SK-N-SH treated with all-trans-retinoic acid at 6 μM for 48 hours (cell line): Measurements from ENCODE around the gene SERPING1.

Experiments
- ATAC-seq: fragments of 200-7000 bp; cut with Tn5 transposase; 3 replicates; pipeline ENCODE4 v1.9.1; 2020; ENCODE audit warnings: mild to moderate bottlenecking, moderate library complexity
- ARNTL ChIP-seq: fragments of 450-650 bp; formaldehyde crosslinking; IDR thresholded peaks from 2 replicates; pipeline ENCODE4 v1.5.0; 2020; ENCODE audit warnings: low read depth, mild to moderate bottlenecking, moderate library complexity, borderline replicate concordance
- BACH2 ChIP-seq: fragments of 250-450 bp; sonication (Bioruptor Pico); IDR thresholded peaks from 2 replicates; pipeline ENCODE4 v1.9.0; 2021; ENCODE audit warnings: mild to moderate bottlenecking, borderline replicate concordance
- CSDC2 ChIP-seq: fragments of 250-450 bp; sonication (Bioruptor Pico); IDR thresholded peaks from 2 replicates; pipeline ENCODE4 v1.5.0; 2020; ENCODE audit warnings: mild to moderate bottlenecking, moderate library complexity
- ESRRG ChIP-seq: fragments of 250-450 bp; sonication (Bioruptor Pico); IDR thresholded peaks from 2 replicates; pipeline ENCODE4 v1.6.1; 2021; ENCODE audit warnings: mild to moderate bottlenecking
- GLIS3 ChIP-seq: fragments of 250-450 bp; sonication (Bioruptor Pico); IDR thresholded peaks from 2 replicates; pipeline ENCODE4 v1.5.0; 2020; ENCODE audit warnings: mild to moderate bottlenecking, moderate library complexity
- ISL1 ChIP-seq: fragments of 250-450 bp; sonication (Bioruptor Pico); IDR thresholded peaks from 2 replicates; pipeline ENCODE4 v2.1.2; 2022; ENCODE audit warnings: mild to moderate bottlenecking, moderate library complexity
- PPARA ChIP-seq: fragments of 250-450 bp; sonication (Bioruptor Pico); IDR thresholded peaks from 2 replicates; pipeline ENCODE4 v1.5.0; 2020; ENCODE audit warnings: mild to moderate bottlenecking, borderline replicate concordance
- RARB ChIP-seq: fragments of 250-450 bp; sonication (Bioruptor Pico); IDR thresholded peaks from 2 replicates; pipeline ENCODE4 v1.8.0; 2021; ENCODE audit warnings: mild to moderate bottlenecking, moderate library complexity
- SNAI2 ChIP-seq: fragments of 250-450 bp; sonication (Bioruptor Pico); IDR thresholded peaks from 2 replicates; pipeline ENCODE4 v1.5.0; 2020; ENCODE audit warnings: mild to moderate bottlenecking, moderate library complexity
- TCF4 ChIP-seq: fragments of 250-450 bp; sonication (Bioruptor Pico); IDR thresholded peaks from 2 replicates; pipeline ENCODE4 v1.8.0; 2021; ENCODE audit warnings: mild to moderate bottlenecking, moderate library complexity, borderline replicate concordance
- TOX ChIP-seq: fragments of 250-450 bp; sonication (Bioruptor Pico); IDR thresholded peaks from 2 replicates; pipeline ENCODE4 v1.8.0; 2021; ENCODE audit warnings: mild to moderate bottlenecking, moderate library complexity, borderline replicate concordance
- ZC3H10 ChIP-seq: fragments of 250-450 bp; sonication (Bioruptor Pico); IDR thresholded peaks from 2 replicates; pipeline ENCODE4 v1.5.1; 2021; ENCODE audit warnings: mild to moderate bottlenecking, moderate library complexity
- ZFP3 ChIP-seq: fragments of 250-450 bp; sonication (Bioruptor Pico); IDR thresholded peaks from 2 replicates; pipeline ENCODE4 v1.5.0; 2020; ENCODE audit warnings: mild to moderate bottlenecking, moderate library complexity
- ZFP30 ChIP-seq: fragments of 450-650 bp; formaldehyde crosslinking; IDR thresholded peaks from 2 replicates; pipeline ENCODE4 v1.5.0; 2022; ENCODE audit warnings: mild to moderate bottlenecking, moderate library complexity
- ZNF565 ChIP-seq: fragments of 450-650 bp; formaldehyde crosslinking; conservative IDR thresholded peaks from 2 replicates; pipeline ENCODE4 v1.5.0; 2020; ENCODE audit warnings: low read depth, mild to moderate bottlenecking, moderate library complexity
- ZNF70 ChIP-seq: fragments of 450-650 bp; formaldehyde crosslinking; IDR thresholded peaks from 2 replicates; pipeline ENCODE4 v1.5.0; 2020; ENCODE audit warnings: mild to moderate bottlenecking, moderate library complexity
- ZNF8 ChIP-seq: fragments of 450-650 bp; formaldehyde crosslinking; IDR thresholded peaks from 2 replicates; pipeline ENCODE4 v1.5.0; 2020; ENCODE audit warnings: mild to moderate bottlenecking, moderate library complexity
- TF ChIP-seq, protein P1 (sequence below): fragments of 250-450 bp; sonication (Bioruptor Pico); IDR thresholded peaks from 2 replicates; pipeline ENCODE4 v1.5.0; 2020; ENCODE audit warnings: mild to moderate bottlenecking, moderate library complexity
- TF ChIP-seq, protein P2 (sequence below): fragments of 250-450 bp; sonication (Bioruptor Pico); IDR thresholded peaks from 2 replicates; pipeline ENCODE4 v1.5.1; 2020; ENCODE audit warnings: low read depth, mild to moderate bottlenecking, moderate library complexity
- TF ChIP-seq, protein P3 (sequence below): fragments of 250-450 bp; sonication (Bioruptor Pico); IDR thresholded peaks from 2 replicates; pipeline ENCODE4 v1.8.0; 2021; ENCODE audit warnings: low read depth, mild to moderate bottlenecking, moderate library complexity, borderline replicate concordance
- TF ChIP-seq, protein P4 (sequence below): fragments of 250-450 bp; sonication (Bioruptor Pico); IDR thresholded peaks from 2 replicates; pipeline ENCODE4 v1.8.0; 2020; ENCODE audit warnings: mild to moderate bottlenecking, moderate library complexity, borderline replicate concordance
- TF ChIP-seq, protein P5 (sequence below): fragments of 250-450 bp; sonication (Bioruptor Pico); IDR thresholded peaks from 2 replicates; pipeline ENCODE4 v1.5.1; 2021; ENCODE audit warnings: mild to moderate bottlenecking, moderate library complexity

The SERPING1 gene

DNA sequence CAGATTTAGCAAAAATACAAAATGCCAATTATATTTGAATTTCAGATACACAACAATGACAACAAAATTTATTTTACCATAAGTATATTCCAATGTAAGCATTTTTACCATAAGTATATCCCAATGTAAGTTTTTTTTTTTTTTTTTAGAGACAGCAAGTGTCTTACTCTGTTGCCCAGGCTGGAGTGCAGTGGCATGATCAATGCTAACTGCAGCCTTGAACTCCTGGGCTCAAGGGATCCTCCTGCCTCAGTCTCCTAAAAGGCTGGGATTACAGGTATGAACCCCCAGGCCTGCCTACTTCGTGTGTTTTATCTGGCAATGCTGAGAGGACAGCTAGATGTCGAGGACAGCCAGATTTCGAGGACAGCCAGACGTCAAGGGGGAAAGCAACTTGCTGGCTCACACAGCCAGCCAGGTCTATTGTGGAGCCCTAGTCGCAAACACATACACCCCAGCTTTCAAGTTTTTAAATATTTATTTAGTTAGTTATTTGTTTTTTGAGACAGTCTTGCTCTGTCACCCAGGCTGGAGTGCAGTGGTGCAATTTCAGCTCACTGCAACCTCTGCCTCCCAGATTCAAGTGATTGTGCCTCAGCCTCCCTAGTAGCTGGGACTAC lies 1.1 kb upstream of the SERPING1 start:
- ATAC-seq = no peak
- no peak for TF ChIP-seq ZNF565 (CRISPR knock-in tag)
- TF ChIP-seq, protein P1, sequence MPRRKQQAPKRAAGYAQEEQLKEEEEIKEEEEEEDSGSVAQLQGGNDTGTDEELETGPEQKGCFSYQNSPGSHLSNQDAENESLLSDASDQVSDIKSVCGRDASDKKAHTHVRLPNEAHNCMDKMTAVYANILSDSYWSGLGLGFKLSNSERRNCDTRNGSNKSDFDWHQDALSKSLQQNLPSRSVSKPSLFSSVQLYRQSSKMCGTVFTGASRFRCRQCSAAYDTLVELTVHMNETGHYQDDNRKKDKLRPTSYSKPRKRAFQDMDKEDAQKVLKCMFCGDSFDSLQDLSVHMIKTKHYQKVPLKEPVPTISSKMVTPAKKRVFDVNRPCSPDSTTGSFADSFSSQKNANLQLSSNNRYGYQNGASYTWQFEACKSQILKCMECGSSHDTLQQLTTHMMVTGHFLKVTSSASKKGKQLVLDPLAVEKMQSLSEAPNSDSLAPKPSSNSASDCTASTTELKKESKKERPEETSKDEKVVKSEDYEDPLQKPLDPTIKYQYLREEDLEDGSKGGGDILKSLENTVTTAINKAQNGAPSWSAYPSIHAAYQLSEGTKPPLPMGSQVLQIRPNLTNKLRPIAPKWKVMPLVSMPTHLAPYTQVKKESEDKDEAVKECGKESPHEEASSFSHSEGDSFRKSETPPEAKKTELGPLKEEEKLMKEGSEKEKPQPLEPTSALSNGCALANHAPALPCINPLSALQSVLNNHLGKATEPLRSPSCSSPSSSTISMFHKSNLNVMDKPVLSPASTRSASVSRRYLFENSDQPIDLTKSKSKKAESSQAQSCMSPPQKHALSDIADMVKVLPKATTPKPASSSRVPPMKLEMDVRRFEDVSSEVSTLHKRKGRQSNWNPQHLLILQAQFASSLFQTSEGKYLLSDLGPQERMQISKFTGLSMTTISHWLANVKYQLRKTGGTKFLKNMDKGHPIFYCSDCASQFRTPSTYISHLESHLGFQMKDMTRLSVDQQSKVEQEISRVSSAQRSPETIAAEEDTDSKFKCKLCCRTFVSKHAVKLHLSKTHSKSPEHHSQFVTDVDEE (CRISPR knock-in tag) = no peak
- TF ChIP-seq, all 23 proteins: peak for 0

DNA sequence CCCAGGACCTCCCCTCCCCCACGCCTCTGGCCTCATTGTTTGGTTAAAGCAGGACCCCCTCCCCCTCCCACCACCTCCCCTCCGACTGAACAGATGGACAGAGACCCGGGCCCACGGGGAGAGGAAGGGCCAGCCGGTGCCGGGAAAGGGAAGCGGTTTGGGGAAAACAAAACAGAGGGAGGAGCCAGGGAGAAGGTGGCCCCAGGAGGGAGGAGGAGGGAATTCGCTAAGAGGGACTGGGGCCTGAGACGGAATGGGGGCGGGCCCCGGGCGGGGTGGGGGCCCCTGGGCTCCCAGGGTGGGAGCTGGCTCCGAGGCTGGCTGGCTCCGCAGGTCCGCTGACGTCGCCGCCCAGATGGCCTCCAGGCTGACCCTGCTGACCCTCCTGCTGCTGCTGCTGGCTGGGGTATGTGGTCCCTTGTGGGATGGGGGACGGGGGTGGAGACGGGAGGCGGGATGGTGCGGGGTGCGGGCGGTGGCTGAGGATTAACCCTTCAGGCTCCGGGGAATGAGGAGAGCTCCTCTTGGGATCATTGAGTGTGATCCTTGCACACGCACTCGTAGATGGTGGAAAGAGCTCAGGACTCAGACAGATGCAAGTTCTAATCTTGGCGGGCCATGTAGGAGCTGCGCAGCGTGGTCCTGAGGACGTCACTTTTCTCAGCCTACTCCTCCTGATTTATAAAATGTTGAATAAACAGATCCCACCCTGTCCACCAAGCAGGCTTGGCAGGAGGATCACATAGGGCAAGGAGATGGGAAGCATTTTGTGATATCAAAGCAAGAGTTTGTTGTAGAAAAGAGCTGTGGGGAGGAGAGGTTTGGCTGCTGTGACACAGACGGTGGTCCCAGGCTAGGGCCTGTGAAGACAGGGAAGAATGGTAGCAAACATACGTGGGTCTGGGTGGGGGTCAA lies 688 bp downstream of the SERPING1 start:
- TF ChIP-seq ZFP3 (no peak), RARB (CRISPR knock-in tag) (no peak), ESRRG (CRISPR knock-in tag) (no peak), ARNTL (CRISPR knock-in tag) (no peak), ZFP30 (CRISPR knock-in tag) (no peak), ZC3H10 (CRISPR knock-in tag) (no peak), TOX (CRISPR knock-in tag) (no peak), SNAI2 (CRISPR knock-in tag) (no peak), CSDC2 (no peak)
- TF ChIP-seq, protein P2, sequence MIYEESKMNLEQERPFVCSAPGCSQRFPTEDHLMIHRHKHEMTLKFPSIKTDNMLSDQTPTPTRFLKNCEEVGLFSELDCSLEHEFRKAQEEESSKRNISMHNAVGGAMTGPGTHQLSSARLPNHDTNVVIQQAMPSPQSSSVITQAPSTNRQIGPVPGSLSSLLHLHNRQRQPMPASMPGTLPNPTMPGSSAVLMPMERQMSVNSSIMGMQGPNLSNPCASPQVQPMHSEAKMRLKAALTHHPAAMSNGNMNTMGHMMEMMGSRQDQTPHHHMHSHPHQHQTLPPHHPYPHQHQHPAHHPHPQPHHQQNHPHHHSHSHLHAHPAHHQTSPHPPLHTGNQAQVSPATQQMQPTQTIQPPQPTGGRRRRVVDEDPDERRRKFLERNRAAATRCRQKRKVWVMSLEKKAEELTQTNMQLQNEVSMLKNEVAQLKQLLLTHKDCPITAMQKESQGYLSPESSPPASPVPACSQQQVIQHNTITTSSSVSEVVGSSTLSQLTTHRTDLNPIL = no peak
- TF ChIP-seq, all 23 proteins: peak for 0
- ATAC-seq = peak; percentile 88

DNA sequence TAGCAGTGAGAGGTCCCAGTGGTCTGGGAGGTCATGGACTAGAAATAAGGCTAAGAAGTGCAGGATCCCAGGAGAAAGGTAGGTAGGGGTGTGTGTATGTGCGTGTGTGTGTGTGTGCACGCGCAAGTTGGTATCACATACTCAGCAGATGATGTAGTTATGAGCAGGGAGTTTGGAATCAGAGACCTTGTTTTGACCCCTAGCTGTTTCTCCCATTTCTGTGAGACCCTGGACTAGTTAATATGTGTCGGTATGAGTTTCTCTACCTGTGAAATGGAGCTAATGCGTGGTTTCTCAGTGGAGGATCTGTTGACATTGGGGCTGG lies 1.3 kb downstream of the SERPING1 start:
- TF ChIP-seq, protein P1 (CRISPR knock-in tag) = no peak
- no peak for TF ChIP-seq CSDC2
- TF ChIP-seq ZFP30 (CRISPR knock-in tag) = no peak
- no peak for TF ChIP-seq ZNF70 (CRISPR knock-in tag)
- no peak for TF ChIP-seq ZNF565 (CRISPR knock-in tag)
- TF ChIP-seq RARB (CRISPR knock-in tag) = no peak
- TF ChIP-seq GLIS3 (CRISPR knock-in tag) = no peak
- TF ChIP-seq, all 23 proteins: peak for 0
- ATAC-seq = no peak

DNA sequence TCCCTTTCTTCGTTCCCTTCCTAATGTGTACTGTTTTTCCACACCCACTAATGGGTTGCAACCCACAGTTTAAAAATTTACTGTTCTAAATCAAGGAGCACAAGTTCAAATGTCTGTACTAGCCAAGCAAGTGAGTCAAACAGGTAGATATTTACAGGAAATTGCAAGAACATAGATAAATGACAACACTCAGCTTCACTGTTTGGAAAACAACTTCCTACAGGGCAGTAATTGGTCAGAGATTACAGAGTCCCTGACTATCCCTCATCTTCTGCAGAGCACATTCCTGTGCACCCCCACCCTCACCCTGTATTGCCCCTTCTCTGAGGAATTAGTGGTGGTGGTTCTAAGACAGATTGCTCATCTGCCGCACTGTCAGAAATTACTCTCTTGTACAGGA lies 1.9 kb downstream of the SERPING1 start:
- ATAC-seq = no peak
- no peak for TF ChIP-seq BACH2 (CRISPR knock-in tag)
- TF ChIP-seq PPARA = no peak
- TF ChIP-seq TCF4 (CRISPR knock-in tag) = no peak
- TF ChIP-seq RARB (CRISPR knock-in tag) = no peak
- TF ChIP-seq, protein P3, sequence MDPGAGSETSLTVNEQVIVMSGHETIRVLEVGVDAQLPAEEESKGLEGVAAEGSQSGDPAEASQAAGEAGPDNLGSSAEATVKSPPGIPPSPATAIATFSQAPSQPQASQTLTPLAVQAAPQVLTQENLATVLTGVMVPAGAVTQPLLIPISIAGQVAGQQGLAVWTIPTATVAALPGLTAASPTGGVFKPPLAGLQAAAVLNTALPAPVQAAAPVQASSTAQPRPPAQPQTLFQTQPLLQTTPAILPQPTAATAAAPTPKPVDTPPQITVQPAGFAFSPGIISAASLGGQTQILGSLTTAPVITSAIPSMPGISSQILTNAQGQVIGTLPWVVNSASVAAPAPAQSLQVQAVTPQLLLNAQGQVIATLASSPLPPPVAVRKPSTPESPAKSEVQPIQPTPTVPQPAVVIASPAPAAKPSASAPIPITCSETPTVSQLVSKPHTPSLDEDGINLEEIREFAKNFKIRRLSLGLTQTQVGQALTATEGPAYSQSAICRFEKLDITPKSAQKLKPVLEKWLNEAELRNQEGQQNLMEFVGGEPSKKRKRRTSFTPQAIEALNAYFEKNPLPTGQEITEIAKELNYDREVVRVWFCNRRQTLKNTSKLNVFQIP (CRISPR knock-in tag) = no peak
- no peak for TF ChIP-seq TOX (CRISPR knock-in tag)
- TF ChIP-seq, protein P4, sequence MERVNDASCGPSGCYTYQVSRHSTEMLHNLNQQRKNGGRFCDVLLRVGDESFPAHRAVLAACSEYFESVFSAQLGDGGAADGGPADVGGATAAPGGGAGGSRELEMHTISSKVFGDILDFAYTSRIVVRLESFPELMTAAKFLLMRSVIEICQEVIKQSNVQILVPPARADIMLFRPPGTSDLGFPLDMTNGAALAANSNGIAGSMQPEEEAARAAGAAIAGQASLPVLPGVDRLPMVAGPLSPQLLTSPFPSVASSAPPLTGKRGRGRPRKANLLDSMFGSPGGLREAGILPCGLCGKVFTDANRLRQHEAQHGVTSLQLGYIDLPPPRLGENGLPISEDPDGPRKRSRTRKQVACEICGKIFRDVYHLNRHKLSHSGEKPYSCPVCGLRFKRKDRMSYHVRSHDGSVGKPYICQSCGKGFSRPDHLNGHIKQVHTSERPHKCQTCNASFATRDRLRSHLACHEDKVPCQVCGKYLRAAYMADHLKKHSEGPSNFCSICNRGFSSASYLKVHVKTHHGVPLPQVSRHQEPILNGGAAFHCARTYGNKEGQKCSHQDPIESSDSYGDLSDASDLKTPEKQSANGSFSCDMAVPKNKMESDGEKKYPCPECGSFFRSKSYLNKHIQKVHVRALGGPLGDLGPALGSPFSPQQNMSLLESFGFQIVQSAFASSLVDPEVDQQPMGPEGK (CRISPR knock-in tag) = no peak
- TF ChIP-seq, protein P2 = no peak
- TF ChIP-seq ISL1 (CRISPR knock-in tag) = no peak
- TF ChIP-seq, protein P5, sequence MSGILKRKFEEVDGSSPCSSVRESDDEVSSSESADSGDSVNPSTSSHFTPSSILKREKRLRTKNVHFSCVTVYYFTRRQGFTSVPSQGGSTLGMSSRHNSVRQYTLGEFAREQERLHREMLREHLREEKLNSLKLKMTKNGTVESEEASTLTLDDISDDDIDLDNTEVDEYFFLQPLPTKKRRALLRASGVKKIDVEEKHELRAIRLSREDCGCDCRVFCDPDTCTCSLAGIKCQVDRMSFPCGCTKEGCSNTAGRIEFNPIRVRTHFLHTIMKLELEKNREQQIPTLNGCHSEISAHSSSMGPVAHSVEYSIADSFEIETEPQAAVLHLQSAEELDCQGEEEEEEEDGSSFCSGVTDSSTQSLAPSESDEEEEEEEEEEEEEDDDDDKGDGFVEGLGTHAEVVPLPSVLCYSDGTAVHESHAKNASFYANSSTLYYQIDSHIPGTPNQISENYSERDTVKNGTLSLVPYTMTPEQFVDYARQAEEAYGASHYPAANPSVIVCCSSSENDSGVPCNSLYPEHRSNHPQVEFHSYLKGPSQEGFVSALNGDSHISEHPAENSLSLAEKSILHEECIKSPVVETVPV (CRISPR knock-in tag) = no peak
- TF ChIP-seq ZNF8 (CRISPR knock-in tag) = no peak
